A549 (cell line): ENCODE measurements around the gene EFHD1.

Experiments used
- BCL3 ChIP-seq: fragments of >200 bp; sonication (Bioruptor Twin); formaldehyde crosslinking; IDR thresholded peaks from 3 replicates; pipeline ENCODE4 v1.6.1; 2016
- CEBPB ChIP-seq, 2 experiments: fragments of >200 bp in 1 of 2; sonication (Bioruptor Twin) in 1 of 2; formaldehyde crosslinking in 1 of 2; IDR thresholded peaks; 2 replicates each; pipeline ENCODE4 v1.6.1; 2012 to 2016
- CHD2 ChIP-seq: fragments of 150-350 bp; IDR thresholded peaks from 2 replicates; pipeline ENCODE4 v1.6.1; 2014; ENCODE audit warnings: low read length; ENCODE audit not compliant: partially characterized antibody
- CTCF ChIP-seq: fragments of >200 bp; sonication (Bioruptor Twin); formaldehyde crosslinking; IDR thresholded peaks from 3 replicates; pipeline ENCODE4 v1.5.1; 2016
- EP300 ChIP-seq, 2 experiments: fragments of >200 bp; sonication (Bioruptor Twin); formaldehyde crosslinking; IDR thresholded peaks; 2 replicates in 1 of 2; 3 replicates in 1 of 2; pipeline ENCODE4 v1.6.1; 2016 to 2017
- MAX ChIP-seq: IDR thresholded peaks from 2 replicates; pipeline ENCODE4 v1.6.1; 2012
- MAZ ChIP-seq: fragments of 150-350 bp; IDR thresholded peaks from 2 replicates; pipeline ENCODE4 v1.6.1; 2014; ENCODE audit warnings: antibody characterized with exemption, low read depth, low read length, borderline replicate concordance
- POLR2A ChIP-seq: IDR thresholded peaks from 2 replicates; pipeline ENCODE4 v1.6.1; 2012; ENCODE audit warnings: mild to moderate bottlenecking, low read length
- RARB ChIP-seq: fragments of 250-450 bp; sonication (Bioruptor Pico); IDR thresholded peaks from 2 replicates; pipeline ENCODE4 v1.8.0; 2021; ENCODE audit warnings: mild to moderate bottlenecking, moderate library complexity

GRCh38 chr2:232688201-232688600, 54.8 kb downstream of the EFHD1 start:
- TF ChIP-seq EP300 (IDR thresholded peaks at IDR 0.05) (no peak), BCL3 (no peak), POLR2A (no peak), CTCF (no peak), RARB (CRISPR knock-in tag) (no peak), CHD2 (no peak), CEBPB (IDR thresholded peaks at IDR 0.05) (no peak), MAX (no peak), MAZ (no peak)
